Right lobe of liver (tissue), 6 donors: ENCODE measurements around the gene POU5F2. TPM values are rescaled to one million over a fixed set of nuclear protein-coding genes. Genes with fewer than 3 reads are reported as not detected.

ENCODE experiments used
- ATAC-seq, 4 donors: fragments of 200-7000 bp; cut with Tn5 transposase; one replicate each; pipeline ENCODE4 v1.9.1; 2020; ENCODE audit warnings: mild to moderate bottlenecking in 4 of 4, moderate library complexity in 4 of 4
- DNase-seq, 3 donors: peaks; one replicate each; pipeline ENCODE4 v3.0.0-alpha.2; 2020
- H3K27ac ChIP-seq, 3 donors: fragments of 200-600 bp; one replicate each; pipeline ENCODE4 v1.8.0; 2022
- H3K27me3 ChIP-seq, 2 donors: fragments of 200-600 bp; one replicate each; pipeline ENCODE4 v1.8.0; 2022
- H3K36me3 ChIP-seq, 4 donors: fragments of 200-600 bp; sonication (generic) in 1 of 4; one replicate each; pipeline versions ENCODE4 v1.5.1 to v1.8.0; 2017 to 2022; ENCODE audit warnings: control low read depth in 1 of 4
- H3K4me1 ChIP-seq, 4 donors: fragments of 200-600 bp; sonication (generic) in 1 of 4; one replicate each; pipeline versions ENCODE4 v1.5.1 to v1.8.0; 2017 to 2022; ENCODE audit warnings: control low read depth in 1 of 4
- H3K4me3 ChIP-seq, 3 donors: fragments of 200-600 bp; one replicate each; pipeline ENCODE4 v1.8.0; 2022
- H3K9me3 ChIP-seq, 4 donors: fragments of 200-600 bp; sonication (generic) in 1 of 4; one replicate each; pipeline versions ENCODE4 v1.5.1 to v1.8.0; 2017 to 2022; ENCODE audit warnings: control low read depth in 1 of 4
- CTCF ChIP-seq, 4 donors: fragments of 200-600 bp in 3 of 4; fragments of 450-650 bp in 1 of 4; IDR thresholded peaks; one replicate each; pipeline versions ENCODE4 v1.5.1 to v1.8.0; 2016 to 2022; ENCODE audit warnings: antibody characterized with exemption in 4 of 4, mild to moderate bottlenecking in 2 of 4
- POLR2A ChIP-seq: fragments of 450-650 bp; IDR thresholded peaks from one replicate; pipeline ENCODE4 v1.6.1; 2017; ENCODE audit warnings: antibody characterized with exemption, mild to moderate bottlenecking
- WGBS: methylation state at CpG from one replicate; pipeline ENCODE4 v1.1.6; 2018; ENCODE audit warnings: low coverage, low lambda C conversion rate; ENCODE audit not compliant: insufficient coverage; ENCODE audit errors: missing lambda C conversion rate; 5-methylcytosine and 5-hydroxymethylcytosine counted together
- intact Hi-C, 2 donors: fragments of 100-400 bp; cut with DNase I; formaldehyde crosslinking; loops; one replicate each; pipeline versions ENCODE4 v1.11.2 to v1.14.1; 2022
- total RNA-seq, 6 experiments: library from RNA; depleted of rRNA in 2 of 6; stranded (reverse); fragments of >200 nt in 2 of 6; fragmentation: NEBNext Ultra II Directional in 3 of 6; extraction: Animal tissue kit (Norgen Biotek cat#: 25700) in 3 of 6; gene quantifications; one replicate each; pipeline versions ENCODE4 v1.1.0 to v1.2.4, GENCODE V29; 2016 to 2023
- donor health status: DM: no; HTN: yes; CAD: no.
- donor health status: DM: no; HTN: no; CAD: no.
- donor health status: DM: no; HTN: no; CAD: no.
- donor health status: DM: no; HTN: yes; CAD: no.
- donor health status: DM: no; HTN: yes; CAD: no.

Gene POU5F2
- total RNA-seq, 6 experiments from 2014 or later: 0.29 to 1.3 (median 0.52) TPM

GRCh38 chr5:93715327-93715726 lies 26.1 kb downstream of the POU5F2 start:
- no peaks in the 10 kb centered on the region for H3K4me1 ChIP-seq
- intact Hi-C loops: no loop called here
- no peaks in the 10 kb centered on the region for H3K27me3 ChIP-seq
- no peaks in the 10 kb centered on the region for H3K9me3 ChIP-seq
- TF ChIP-seq POLR2A: no peak
- TF ChIP-seq CTCF (IDR thresholded peaks at IDR 0.05): no peak
- H3K4me3 ChIP-seq: no peak overlapping the region
- DNase-seq (no peak), ATAC-seq (no peak)
- H3K27ac ChIP-seq: no peak overlapping the region
- 77% methylated on average over 2 of the region's 2 CpGs for WGBS
- no peaks in the 10 kb centered on the region for H3K36me3 ChIP-seq

- no peaks in the 10 kb centered on the region for H3K27me3 ChIP-seq
- WGBS: 94% methylated on average over 3 of the region's 6 CpGs
- H3K9me3 ChIP-seq: no peaks in the 10 kb centered on the region
- H3K27ac ChIP-seq: no peak overlapping the region
- no peak for ATAC-seq
- H3K4me1 ChIP-seq: no peaks in the 10 kb centered on the region
- no peak for DNase-seq
- TF ChIP-seq POLR2A (no peak), CTCF (IDR thresholded peaks at IDR 0.05) (no peak)
- H3K4me3 ChIP-seq: no peak overlapping the region
- H3K36me3 ChIP-seq: no peaks in the 10 kb centered on the region
- intact Hi-C loops: no loop called here
Observed at GRCh38 chr5:93708442-93708841, 33.0 kb downstream of the POU5F2 start.

- 82% methylated on average over 1 of the region's 1 CpG for WGBS
- DNase-seq (no peak), ATAC-seq (no peak)
- Histone ChIP-seq H3K4me3 (no peak overlapping the region), H3K4me1 (no peaks in the 10 kb centered on the region), H3K36me3 (no peaks in the 10 kb centered on the region), H3K9me3 (no peaks in the 10 kb centered on the region), H3K27me3 (no peaks in the 10 kb centered on the region), H3K27ac (no peak overlapping the region)
- intact Hi-C loops: no loop called here
- no peak for TF ChIP-seq CTCF (IDR thresholded peaks at IDR 0.05)
- TF ChIP-seq POLR2A: no peak
Observed at GRCh38 chr5:93705896-93706295, 35.5 kb downstream of the POU5F2 start.

GRCh38 chr5:93704996-93705395 lies 36.4 kb downstream of the POU5F2 start:
- ATAC-seq (no peak), DNase-seq (no peak)
- no peaks in the 10 kb centered on the region for H3K36me3 ChIP-seq
- H3K4me1 ChIP-seq: no peaks in the 10 kb centered on the region
- no peak overlapping the region for H3K4me3 ChIP-seq
- no peaks in the 10 kb centered on the region for H3K9me3 ChIP-seq
- no peaks in the 10 kb centered on the region for H3K27me3 ChIP-seq
- H3K27ac ChIP-seq: no peak overlapping the region
- no peak for TF ChIP-seq CTCF (IDR thresholded peaks at IDR 0.05)
- no peak for TF ChIP-seq POLR2A
- intact Hi-C loops: no loop called here

GRCh38 chr5:93691997-93692396 lies 49.4 kb downstream of the POU5F2 start:
- intact Hi-C loops: no loop called here
- ATAC-seq: no peak

More at GRCh38 chr5:93691997-93692396, 49.4 kb downstream of the POU5F2 start:
- Histone ChIP-seq H3K27me3 (no peaks in the 10 kb centered on the region), H3K4me3 (no peak overlapping the region), H3K27ac (no peak overlapping the region), H3K36me3 (no peaks in the 10 kb centered on the region), H3K4me1 (no peaks in the 10 kb centered on the region), H3K9me3 (no peaks in the 10 kb centered on the region)
- DNase-seq: no peak
- no peak for TF ChIP-seq CTCF (IDR thresholded peaks at IDR 0.05)
- no peak for TF ChIP-seq POLR2A
- 92% methylated on average over 4 of the region's 4 CpGs for WGBS
